NOMO-1 (cell line): ENCODE results near the gene KRTAP10-6.
"Not testable (repeated sequence)": the region's sequence is repeated elsewhere in the genome, so short reads cannot be mapped to it uniquely, and the experiment has no call there.

Experiments
- DNase-seq, 2 experiments: peaks; one replicate each; lab custom pipeline; 2025; ENCODE audit not compliant: unreplicated experiment in 2 of 2; lab: John Stamatoyannopoulos, UW

The KRTAP10-6 gene

GRCh38 chr21:44592446-44593311 lies at the start of gene KRTAP10-6:
Gene KRTAP10-6, minus strand, starts transcription at chr21:44592505. Its CDS starts 21 bp downstream, at chr21:44592484.
- DNase-seq: no peak

GRCh38 chr21:44640761-44641160 lies 48.5 kb upstream of the KRTAP10-6 start:
- no peak for DNase-seq

GRCh38 chr21:44639331-44639655 lies 47.0 kb upstream of the KRTAP10-6 start:
- no peak for DNase-seq

DNA sequence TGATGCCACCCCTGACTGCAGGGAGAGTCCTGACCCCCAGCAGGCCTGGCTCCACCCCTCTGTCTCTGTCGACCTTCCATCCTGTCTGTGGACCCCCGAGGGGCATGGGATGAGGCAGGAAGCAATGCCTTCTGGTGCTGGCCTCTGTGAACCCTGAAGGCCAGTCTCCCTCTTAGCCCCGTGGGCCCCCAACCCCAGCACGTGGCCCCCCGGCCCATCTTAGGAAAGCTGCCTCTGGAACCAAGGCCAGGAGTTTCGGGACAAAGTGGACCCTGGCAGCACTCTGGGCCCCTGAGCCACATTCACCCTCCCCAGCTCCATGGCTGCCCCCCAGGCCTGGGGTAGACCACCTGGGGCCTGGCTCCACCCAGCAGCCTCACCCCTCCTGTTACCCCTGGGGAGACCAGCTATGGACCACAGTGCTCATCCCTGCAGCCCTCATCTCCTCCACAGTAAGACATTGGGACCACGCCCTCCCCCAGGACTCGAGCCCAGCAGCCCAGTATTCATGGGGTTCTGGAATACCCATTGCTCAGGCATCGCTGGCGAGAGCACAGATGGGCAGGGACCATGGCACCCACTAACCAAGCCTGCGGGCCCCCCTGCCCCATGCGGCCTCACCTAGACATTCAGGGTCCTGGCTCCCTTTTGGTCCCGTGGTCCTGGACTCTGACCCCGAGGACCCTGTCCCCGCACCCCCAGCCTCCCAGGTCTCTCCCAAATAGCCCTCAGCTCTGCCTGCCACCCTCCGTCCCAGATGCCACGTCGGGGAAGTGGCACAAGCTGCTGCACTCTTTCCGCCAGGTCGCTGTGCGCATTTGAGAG lies 46.4 kb upstream of the KRTAP10-6 start:
- not testable (repeated sequence) for DNase-seq

- not testable (repeated sequence) for DNase-seq
Observed at GRCh38 chr21:44637851-44638348, 45.6 kb upstream of the KRTAP10-6 start.

DNA sequence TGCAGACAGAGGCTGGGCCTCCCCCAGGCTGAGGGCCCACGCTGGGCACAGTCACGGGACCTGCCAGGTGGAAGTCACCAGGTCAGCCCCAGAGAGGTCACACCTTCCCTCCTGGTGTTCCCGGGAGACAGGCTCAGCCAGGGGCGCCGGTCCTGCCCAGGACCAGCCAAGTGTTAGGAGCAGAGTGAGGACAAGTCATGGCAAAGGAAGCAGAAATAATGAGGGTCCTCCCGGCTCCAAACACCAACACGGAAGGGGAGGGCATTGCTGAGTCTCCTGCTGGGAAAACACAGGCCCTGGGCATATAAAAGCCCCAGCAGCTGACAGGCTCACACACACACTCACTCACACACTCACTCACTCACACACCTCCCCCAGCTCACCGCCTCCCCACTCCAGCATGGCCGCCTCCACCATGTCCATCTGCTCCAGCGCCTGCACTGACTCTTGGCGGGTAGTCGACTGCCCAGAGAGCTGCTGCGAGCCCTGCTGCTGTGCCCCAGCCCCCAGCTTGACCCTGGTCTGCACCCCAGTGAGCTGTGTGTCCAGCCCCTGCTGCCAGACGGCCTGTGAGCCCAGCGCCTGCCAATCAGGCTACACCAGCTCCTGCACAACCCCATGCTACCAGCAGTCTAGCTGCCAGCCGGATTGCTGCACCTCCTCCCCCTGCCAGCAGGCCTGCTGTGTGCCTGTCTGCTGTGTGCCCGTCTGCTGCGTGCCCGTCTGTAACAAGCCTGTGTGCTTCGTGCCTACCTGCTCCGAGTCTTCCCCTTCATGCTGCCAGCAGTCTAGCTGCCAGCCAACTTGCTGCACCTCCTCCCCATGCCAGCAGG lies 44.9 kb upstream of the KRTAP10-6 start, which contains the start of gene KRTAP10-10:
KRTAP10-10 (plus strand) TSS at position 339 of the 833 bp plus-strand sequence; CDS start at position 401, 62 bp downstream.
- no peak for DNase-seq

GRCh38 chr21:44636209-44637017 lies 44.1 kb upstream of the KRTAP10-6 start:
- no peak for DNase-seq

GRCh38 chr21:44632067-44632466 lies 39.8 kb upstream of the KRTAP10-6 start:
- no peak for DNase-seq

- no peak for DNase-seq
Observed at GRCh38 chr21:44630440-44630839, 38.1 kb upstream of the KRTAP10-6 start.

DNA sequence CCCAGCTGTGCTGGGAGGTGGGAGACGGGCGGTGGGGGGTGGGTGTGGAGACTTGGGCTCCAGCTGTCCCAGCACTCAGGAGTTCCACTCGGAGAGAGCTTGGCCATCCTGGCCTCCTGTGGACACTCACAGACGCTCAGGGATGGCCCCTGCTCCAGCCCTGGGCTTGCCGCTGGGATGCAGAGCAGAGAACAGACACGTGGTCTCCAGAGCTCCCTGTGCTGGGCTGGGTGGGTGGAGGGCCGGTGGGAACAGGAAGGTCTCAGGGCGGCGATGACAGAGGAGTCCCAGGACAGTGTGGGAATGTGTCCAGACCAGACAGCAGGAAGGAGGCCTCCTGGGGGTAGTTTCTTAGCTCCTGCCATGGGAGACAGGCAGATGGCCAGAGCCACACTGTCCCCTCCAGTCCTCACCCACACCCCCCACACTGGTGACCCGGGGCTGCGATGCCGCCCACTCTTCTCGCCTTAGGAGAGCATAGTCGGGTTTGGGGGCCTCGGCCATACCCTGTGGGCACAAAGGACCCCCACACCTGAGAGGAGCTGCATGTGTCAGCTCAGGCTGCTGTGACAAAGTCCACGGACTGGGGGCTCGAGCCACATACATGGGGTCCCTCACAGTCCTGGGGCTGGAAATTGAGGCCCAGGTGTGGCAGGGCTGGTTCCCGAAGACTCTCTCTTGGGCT lies 36.5 kb upstream of the KRTAP10-6 start:
- DNase-seq: no peak

GRCh38 chr21:44627831-44628233 lies 35.5 kb upstream of the KRTAP10-6 start:
- DNase-seq: not testable (repeated sequence)

- not testable (repeated sequence) for DNase-seq
Observed at GRCh38 chr21:44627181-44627822, 35.0 kb upstream of the KRTAP10-6 start.

DNA sequence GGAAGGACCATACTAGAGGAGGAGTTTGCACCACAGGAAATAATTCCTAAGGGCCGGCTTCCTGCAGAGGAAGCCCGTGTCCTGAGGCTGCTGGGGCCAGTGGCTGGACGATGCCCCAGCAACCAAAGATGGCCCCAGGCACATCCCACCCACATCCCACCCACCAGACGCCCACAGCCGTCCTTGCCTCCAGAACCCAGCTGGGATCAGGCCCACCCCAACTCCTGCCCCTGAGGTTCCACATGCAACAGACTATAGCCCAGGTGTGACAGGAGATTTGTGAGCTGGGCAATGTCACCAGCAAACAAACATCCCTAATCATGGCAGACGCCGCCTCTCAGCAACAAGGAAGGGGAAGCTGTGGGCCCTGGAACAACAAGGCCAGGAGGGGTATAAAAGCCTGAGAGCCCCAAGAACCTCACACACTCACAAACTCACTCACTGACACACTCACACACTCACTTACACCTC lies 34.4 kb upstream of the KRTAP10-6 start, which contains the start of gene KRTAP10-9:
KRTAP10-9 (plus strand) TSS at position 421 of the 471 bp plus-strand sequence. CDS start 79 bp downstream, outside the sequence.
- DNase-seq: no peak

GRCh38 chr21:44626262-44626661 lies 34.0 kb upstream of the KRTAP10-6 start:
- DNase-seq: no peak

DNA sequence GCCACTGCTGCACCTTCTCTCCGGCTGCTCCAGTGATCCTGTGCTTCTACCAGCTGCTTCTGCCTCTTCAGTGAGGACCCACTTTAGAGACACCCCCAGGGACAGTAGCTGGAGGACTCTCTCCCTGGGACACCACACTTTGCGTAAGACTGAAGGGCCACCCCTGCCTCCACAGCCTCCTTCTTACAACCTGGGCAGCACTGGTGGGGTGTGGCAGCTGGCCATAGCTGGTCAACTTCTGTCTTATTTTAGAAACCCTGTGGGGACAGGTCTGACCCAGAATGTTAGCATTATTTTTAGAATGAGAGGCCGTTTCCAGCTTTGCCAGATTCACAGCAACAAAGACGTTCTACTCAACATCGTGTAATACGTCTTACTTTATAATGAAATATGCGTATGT lies 33.5 kb upstream of the KRTAP10-6 start:
- DNase-seq: no peak

DNA sequence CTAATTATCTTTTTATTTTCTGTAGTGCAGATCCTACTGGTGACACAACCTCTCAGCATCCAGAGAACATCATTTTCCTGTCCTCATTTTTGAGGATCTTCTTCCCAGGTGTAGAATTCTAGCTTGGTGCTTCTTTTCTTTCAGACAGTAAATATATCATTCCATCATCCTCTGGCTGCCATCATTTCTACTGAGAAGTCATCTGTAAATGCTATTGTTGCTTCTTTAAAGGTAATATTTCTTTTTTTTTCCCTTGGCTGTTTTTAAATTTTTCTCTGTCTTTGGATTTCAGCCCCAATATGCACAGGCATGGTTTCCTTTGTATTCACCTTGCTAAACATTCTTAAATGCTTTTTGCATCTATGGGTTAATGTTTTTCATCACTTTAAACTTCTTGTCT lies 31.3 kb upstream of the KRTAP10-6 start:
- DNase-seq: no peak

GRCh38 chr21:44619886-44620285 lies 27.6 kb upstream of the KRTAP10-6 start:
- no peak for DNase-seq

- DNase-seq: no peak
Observed at GRCh38 chr21:44618909-44619308, 26.6 kb upstream of the KRTAP10-6 start.
